ENCODE measurements around the gene TFAP2A. TPM values are rescaled to one million over a fixed set of nuclear protein-coding genes. Genes with fewer than 3 reads are reported as not detected.
A peak's percentile ranks its signal among the peaks of the same experiment; 100 is the strongest.

The TFAP2A gene
- total RNA-seq, 1 donor from 2014 or later: 9.6 TPM

- peaks cover 99% of the 10 kb centered on the region for H3K27me3 Mint-ChIP-seq (ENCODE audit: low read depth)
- TF ChIP-seq CTCF (conservative IDR thresholded peaks at IDR 0.05): no peak
- peak overlapping the region; percentile 43 for H3K27ac Mint-ChIP-seq (ENCODE audit: unreplicated experiment)
- H3K9me3 Mint-ChIP-seq: no peaks in the 10 kb centered on the region
- H3K4me1 Mint-ChIP-seq: peaks cover 52% of the 10 kb centered on the region
- peaks cover 4% of the 10 kb centered on the region for H3K36me3 Mint-ChIP-seq (ENCODE audit: low read depth)
- no peak for DNase-seq (ENCODE audit: low read depth, low spot score)
- H3K4me3 Mint-ChIP-seq: peak overlapping the region; percentile 72
Measured at GRCh38 chr6:10395171-10395703, 19.6 kb downstream of the TFAP2A start.

GRCh38 chr6:10393544-10394225 lies 21.2 kb downstream of the TFAP2A start:
- peaks cover 52% of the 10 kb centered on the region for H3K4me1 Mint-ChIP-seq
- H3K27me3 Mint-ChIP-seq (ENCODE audit: low read depth): peaks cover 99% of the 10 kb centered on the region
- no peak for TF ChIP-seq CTCF (conservative IDR thresholded peaks at IDR 0.05)
- H3K9me3 Mint-ChIP-seq: no peaks in the 10 kb centered on the region
- H3K4me3 Mint-ChIP-seq: peak overlapping the region; percentile 13
- H3K27ac Mint-ChIP-seq (ENCODE audit: unreplicated experiment): no peak overlapping the region
- no peak for DNase-seq (ENCODE audit: low read depth, low spot score)
- H3K36me3 Mint-ChIP-seq (ENCODE audit: low read depth): peaks cover 6% of the 10 kb centered on the region

GRCh38 chr6:10391799-10392198 lies 23.1 kb downstream of the TFAP2A start:
- peak overlapping the region; percentile 0 for H3K4me3 Mint-ChIP-seq
- TF ChIP-seq CTCF (conservative IDR thresholded peaks at IDR 0.05): no peak
- DNase-seq (ENCODE audit: low read depth, low spot score): no peak
- no peak overlapping the region for H3K27ac Mint-ChIP-seq (ENCODE audit: unreplicated experiment)
- H3K9me3 Mint-ChIP-seq: no peaks in the 10 kb centered on the region
- peaks cover 47% of the 10 kb centered on the region for H3K4me1 Mint-ChIP-seq
- H3K27me3 Mint-ChIP-seq (ENCODE audit: low read depth): peaks cover 99% of the 10 kb centered on the region
- peaks cover 4% of the 10 kb centered on the region for H3K36me3 Mint-ChIP-seq (ENCODE audit: low read depth)

- Mint-ChIP-seq H3K4me1 (peaks cover 52% of the 10 kb centered on the region), H3K27me3 (ENCODE audit: low read depth) (peaks cover 100% of the 10 kb centered on the region), H3K9me3 (no peaks in the 10 kb centered on the region), H3K27ac (ENCODE audit: unreplicated experiment) (no peak overlapping the region), H3K36me3 (ENCODE audit: low read depth) (peaks cover 4% of the 10 kb centered on the region), H3K4me3 (no peak overlapping the region)
- DNase-seq (ENCODE audit: low read depth, low spot score): no peak
- no peak for TF ChIP-seq CTCF (conservative IDR thresholded peaks at IDR 0.05)
Measured at GRCh38 chr6:10391299-10391630, 23.6 kb downstream of the TFAP2A start.

GRCh38 chr6:10390495-10391298 lies 24.2 kb downstream of the TFAP2A start:
- peaks cover 100% of the 10 kb centered on the region for H3K27me3 Mint-ChIP-seq (ENCODE audit: low read depth)
- TF ChIP-seq CTCF (conservative IDR thresholded peaks at IDR 0.05): no peak
- no peak overlapping the region for H3K27ac Mint-ChIP-seq (ENCODE audit: unreplicated experiment)
- H3K36me3 Mint-ChIP-seq (ENCODE audit: low read depth): peaks cover 4% of the 10 kb centered on the region
- H3K4me3 Mint-ChIP-seq: peak overlapping the region; percentile 81
- H3K9me3 Mint-ChIP-seq: no peaks in the 10 kb centered on the region
- H3K4me1 Mint-ChIP-seq: peaks cover 55% of the 10 kb centered on the region
- no peak for DNase-seq (ENCODE audit: low read depth, low spot score)

Measured in neural crest cell (in vitro differentiated cells).